HS-5 (cell line): Measurements from ENCODE around the gene PSMD14.
A peak's percentile ranks its signal among the peaks of the same experiment; 100 is the strongest.

ENCODE experiments used
- DNase-seq: peaks from one replicate; pipeline ENCODE4 v3.0.0-alpha.2; 2012; ENCODE audit warnings: low read depth

The PSMD14 gene

DNA sequence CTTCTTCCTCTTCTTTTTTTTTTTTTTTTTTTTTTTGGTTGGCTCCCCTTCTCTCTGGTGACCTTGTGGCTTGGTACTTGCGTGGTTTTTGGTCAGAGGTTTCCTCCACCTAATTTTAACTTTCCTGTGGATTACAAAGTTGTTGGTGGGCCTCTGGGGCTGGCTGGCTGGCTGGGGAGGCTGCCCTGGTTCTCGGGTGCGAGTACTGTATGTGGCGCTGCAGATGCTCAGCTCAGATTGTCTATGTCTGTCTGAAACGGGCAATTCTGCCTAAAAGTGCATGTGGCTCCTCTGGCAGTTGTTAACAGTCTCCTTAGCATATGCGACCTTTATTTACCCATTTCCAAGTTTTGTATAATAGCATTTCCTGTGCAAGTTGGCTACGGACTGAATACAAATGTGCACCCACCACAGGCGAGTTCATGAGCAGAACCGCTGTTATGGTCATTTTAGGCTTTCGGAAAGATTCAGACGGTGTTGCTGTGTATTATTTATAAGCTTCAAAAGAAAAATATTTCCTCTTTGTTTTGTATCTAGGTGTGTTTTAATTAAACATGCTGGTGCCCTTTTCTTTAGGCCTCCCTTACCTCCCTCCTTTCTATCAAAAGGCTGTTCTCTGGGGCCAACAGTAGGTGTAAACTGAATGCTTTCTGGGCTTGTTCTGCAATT is 112.3 kb downstream of the PSMD14 start:
- DNase-seq, result no peak

DNA sequence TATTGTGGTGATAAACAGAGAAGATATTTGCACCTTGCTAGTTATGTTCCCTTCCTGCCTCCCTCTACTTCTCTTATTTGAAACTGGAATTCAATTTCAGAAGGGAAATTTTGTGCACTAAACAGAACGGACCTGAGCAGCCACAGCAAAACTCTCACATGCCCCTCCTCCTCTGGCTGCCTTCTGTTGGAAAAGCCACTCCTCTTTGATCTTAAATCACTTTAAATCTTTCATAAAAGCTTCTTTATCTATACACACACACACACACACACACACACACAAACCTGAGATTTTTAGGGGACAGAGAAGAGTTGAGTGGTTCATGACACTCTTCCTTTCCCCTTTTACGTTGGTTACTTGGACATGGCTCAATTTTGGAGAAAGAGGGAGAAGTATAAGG is 113.5 kb downstream of the PSMD14 start:
- DNase-seq, result no peak

GRCh38 chr2:161422816-161423403 is 114.7 kb downstream of the PSMD14 start:
- no peak for DNase-seq

DNA sequence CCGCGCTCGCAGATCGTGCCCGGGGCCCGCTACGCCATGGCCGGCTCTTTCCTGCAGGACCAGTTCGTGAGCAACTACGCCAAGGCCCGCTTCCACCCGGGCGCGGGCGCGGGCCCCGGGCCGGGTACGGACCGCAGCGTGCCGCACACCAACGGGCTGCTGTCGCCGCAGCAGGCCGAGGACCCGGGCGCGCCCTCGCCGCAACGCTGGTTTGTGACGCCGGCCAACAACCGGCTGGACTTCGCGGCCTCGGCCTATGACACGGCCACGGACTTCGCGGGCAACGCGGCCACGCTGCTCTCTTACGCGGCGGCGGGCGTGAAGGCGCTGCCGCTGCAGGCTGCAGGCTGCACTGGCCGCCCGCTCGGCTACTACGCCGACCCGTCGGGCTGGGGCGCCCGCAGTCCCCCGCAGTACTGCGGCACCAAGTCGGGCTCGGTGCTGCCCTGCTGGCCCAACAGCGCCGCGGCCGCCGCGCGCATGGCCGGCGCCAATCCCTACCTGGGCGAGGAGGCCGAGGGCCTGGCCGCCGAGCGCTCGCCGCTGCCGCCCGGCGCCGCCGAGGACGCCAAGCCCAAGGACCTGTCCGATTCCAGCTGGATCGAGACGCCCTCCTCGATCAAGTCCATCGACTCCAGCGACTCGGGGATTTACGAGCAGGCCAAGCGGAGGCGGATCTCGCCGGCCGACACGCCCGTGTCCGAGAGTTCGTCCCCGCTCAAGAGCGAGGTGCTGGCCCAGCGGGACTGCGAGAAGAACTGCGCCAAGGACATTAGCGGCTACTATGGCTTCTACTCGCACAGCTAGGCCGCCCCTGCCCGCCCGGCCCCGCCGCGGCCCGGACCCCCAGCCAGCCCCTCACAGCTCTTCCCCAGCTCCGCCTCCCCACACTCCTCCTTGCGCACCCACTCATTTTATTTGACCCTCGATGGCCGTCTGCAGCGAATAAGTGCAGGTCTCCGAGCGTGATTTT is 115.5 kb downstream of the PSMD14 start:
- DNase-seq, result no peak

- no peak for DNase-seq
Observed at GRCh38 chr2:161424394-161424769, 116.2 kb downstream of the PSMD14 start.

- DNase-seq, result no peak
Observed at GRCh38 chr2:161424891-161425727, 116.9 kb downstream of the PSMD14 start.

- no peak for DNase-seq
Observed at GRCh38 chr2:161425728-161426454, 117.7 kb downstream of the PSMD14 start.

- no peak for DNase-seq
Observed at GRCh38 chr2:161426455-161426921, 118.3 kb downstream of the PSMD14 start.

- no peak for DNase-seq
Observed at GRCh38 chr2:161426922-161427663, 118.9 kb downstream of the PSMD14 start.

GRCh38 chr2:161427664-161428587 is 119.7 kb downstream of the PSMD14 start:
- no peak for DNase-seq

DNA sequence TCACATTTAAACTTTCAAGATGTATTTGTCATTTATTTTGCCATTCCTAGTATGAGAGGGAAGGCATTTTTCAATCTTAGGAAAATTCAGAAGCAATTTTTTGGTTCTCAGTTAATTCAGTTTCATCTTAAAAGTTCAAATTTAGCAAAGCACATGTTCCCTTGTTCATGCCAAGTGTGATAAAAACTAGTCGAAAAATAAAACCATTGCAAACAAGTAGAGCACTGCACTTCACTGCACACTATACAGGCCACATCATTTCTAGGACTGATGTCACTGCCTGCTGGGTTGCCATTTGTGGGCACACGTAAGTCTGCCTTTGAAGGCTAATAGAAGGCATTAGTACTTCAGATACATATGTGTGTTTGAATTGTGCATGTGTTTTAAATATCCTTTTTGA is 122.2 kb downstream of the PSMD14 start:
- no peak for DNase-seq

- DNase-seq, result no peak
Observed at GRCh38 chr2:161432107-161432506, 123.9 kb downstream of the PSMD14 start.

- no peak for DNase-seq
Observed at GRCh38 chr2:161434118-161434517, 125.9 kb downstream of the PSMD14 start.

DNA sequence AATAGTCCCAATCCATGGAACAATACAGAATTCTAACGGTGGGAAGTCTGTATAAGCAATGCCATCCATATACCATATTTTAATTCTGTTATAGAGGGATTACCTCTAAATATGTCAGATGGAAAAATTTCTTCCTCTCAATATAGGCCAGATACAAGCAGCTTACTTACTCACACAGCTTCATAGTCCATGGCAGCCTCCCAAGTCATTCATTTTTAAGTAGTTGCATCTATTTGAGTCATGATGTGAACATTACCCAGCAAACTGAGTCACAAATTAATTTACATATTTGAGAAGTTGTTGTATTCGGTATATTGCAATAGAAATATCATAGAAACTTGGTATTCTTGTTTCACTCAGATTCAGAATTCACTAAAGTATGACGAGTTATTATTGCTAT is 128.2 kb downstream of the PSMD14 start:
- DNase-seq, result peak; percentile 95

- DNase-seq, result no peak
Observed at GRCh38 chr2:161438598-161438997, 130.4 kb downstream of the PSMD14 start.

- no peak for DNase-seq
Observed at GRCh38 chr2:161445097-161445496, 136.9 kb downstream of the PSMD14 start.

GRCh38 chr2:161448431-161448830 is 140.2 kb downstream of the PSMD14 start:
- DNase-seq, result no peak
